ENCODE results near the gene KLF13.

DNA sequence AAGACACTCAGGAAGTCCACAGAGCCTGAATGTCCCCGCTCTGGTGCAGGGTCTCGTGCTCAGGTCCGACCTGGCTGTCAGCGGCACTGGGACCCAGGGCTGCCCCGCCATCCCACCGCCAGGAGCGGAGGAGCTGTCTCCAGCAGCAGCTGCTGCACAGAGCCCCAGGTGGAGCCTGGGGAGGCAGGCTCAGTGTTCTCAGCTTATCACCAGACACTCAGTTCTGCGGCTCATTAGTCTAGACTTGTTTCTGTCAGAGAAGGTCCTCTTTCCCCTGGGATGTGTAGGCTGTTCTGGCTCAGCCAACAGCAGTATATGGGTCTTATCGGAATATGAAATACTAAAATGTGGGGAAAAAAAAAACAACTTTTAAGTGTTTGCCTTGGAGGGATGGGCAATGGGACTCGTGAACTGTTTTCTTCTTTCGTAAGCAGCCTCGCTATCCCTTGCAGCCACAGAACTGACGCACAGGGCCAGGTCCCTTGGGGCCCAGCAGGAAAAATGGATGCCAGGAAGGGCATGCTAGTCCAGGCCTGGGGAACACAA, 75.9 kb downstream of the KLF13 start:
- TF ChIP-seq, protein P1, sequence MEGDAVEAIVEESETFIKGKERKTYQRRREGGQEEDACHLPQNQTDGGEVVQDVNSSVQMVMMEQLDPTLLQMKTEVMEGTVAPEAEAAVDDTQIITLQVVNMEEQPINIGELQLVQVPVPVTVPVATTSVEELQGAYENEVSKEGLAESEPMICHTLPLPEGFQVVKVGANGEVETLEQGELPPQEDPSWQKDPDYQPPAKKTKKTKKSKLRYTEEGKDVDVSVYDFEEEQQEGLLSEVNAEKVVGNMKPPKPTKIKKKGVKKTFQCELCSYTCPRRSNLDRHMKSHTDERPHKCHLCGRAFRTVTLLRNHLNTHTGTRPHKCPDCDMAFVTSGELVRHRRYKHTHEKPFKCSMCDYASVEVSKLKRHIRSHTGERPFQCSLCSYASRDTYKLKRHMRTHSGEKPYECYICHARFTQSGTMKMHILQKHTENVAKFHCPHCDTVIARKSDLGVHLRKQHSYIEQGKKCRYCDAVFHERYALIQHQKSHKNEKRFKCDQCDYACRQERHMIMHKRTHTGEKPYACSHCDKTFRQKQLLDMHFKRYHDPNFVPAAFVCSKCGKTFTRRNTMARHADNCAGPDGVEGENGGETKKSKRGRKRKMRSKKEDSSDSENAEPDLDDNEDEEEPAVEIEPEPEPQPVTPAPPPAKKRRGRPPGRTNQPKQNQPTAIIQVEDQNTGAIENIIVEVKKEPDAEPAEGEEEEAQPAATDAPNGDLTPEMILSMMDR (IDR thresholded peaks at IDR 0.05) = no peak
- no peak for TF ChIP-seq EZH2 (IDR thresholded peaks at IDR 0.05; ENCODE audit: borderline replicate concordance, insufficient read depth, low read depth, low read length, poor library complexity, severe bottlenecking)

Data from B cell (primary cell).